Osteoblast (primary cell): ENCODE data around the gene CLDN5. TPM values are rescaled to one million over a fixed set of nuclear protein-coding genes. Genes with fewer than 3 reads are reported as not detected.

ENCODE experiments used
- DNase-seq: peaks from one replicate; pipeline ENCODE4 v3.0.0; 2011; ENCODE audit warnings: low spot score, mixed read lengths; ENCODE audit not compliant: insufficient read length; ENCODE audit errors: missing footprints
- H2AFZ ChIP-seq: 2 replicates; pipeline ENCODE4 v1.6.0; 2011; ENCODE audit warnings: mild to moderate bottlenecking, low read length
- H3K27ac ChIP-seq: 2 replicates; pipeline ENCODE4 v1.5.1; 2011; ENCODE audit warnings: mild to moderate bottlenecking, low read depth, low read length, moderate library complexity
- H3K27me3 ChIP-seq: 2 replicates; pipeline ENCODE4 v1.6.0; 2012; ENCODE audit warnings: mild to moderate bottlenecking, control low read depth, inconsistent platforms, low read length, moderate library complexity; ENCODE audit not compliant: insufficient read depth
- H3K36me3 ChIP-seq: 2 replicates; pipeline ENCODE4 v1.5.1; 2011; ENCODE audit warnings: mild to moderate bottlenecking, low read length, control low read depth, moderate library complexity; ENCODE audit not compliant: insufficient read depth
- H3K4me1 ChIP-seq: 2 replicates; pipeline ENCODE4 v1.5.1; 2011; ENCODE audit warnings: mild to moderate bottlenecking, low read length, control low read depth, moderate library complexity; ENCODE audit not compliant: insufficient read depth
- H3K4me2 ChIP-seq: 2 replicates; pipeline ENCODE4 v1.6.0; 2011; ENCODE audit warnings: mild to moderate bottlenecking, low read length; ENCODE audit not compliant: insufficient read depth
- H3K4me3 ChIP-seq: fragments of 200-600 bp; sonication (generic); 3 replicates; pipeline ENCODE4 v1.5.1; 2012; ENCODE audit warnings: mild to moderate bottlenecking, low read length, inconsistent platforms; ENCODE audit not compliant: insufficient read depth
- H3K79me2 ChIP-seq: 2 replicates; pipeline ENCODE4 v1.6.0; 2012; ENCODE audit warnings: mild to moderate bottlenecking, low read length, control low read depth, inconsistent platforms; ENCODE audit not compliant: insufficient read depth
- H3K9me3 ChIP-seq: 2 replicates; pipeline ENCODE4 v1.5.1; 2011; ENCODE audit warnings: low read depth, low read length, control low read depth
- H4K20me1 ChIP-seq: 2 replicates; pipeline ENCODE4 v1.6.0; 2012; ENCODE audit warnings: mild to moderate bottlenecking, low read length, control low read depth; ENCODE audit not compliant: insufficient read depth
- total RNA-seq: library from RNA; depleted of rRNA; stranded (reverse); fragments of >200 nt; gene quantifications from 2 replicates; pipeline ENCODE4 v1.2.3, GENCODE V29; 2012
- TF ChIP-seq, protein P1 (sequence below): IDR thresholded peaks from 2 replicates; pipeline ENCODE4 v1.5.1; 2011; ENCODE audit warnings: mild to moderate bottlenecking, low read depth, low read length, moderate library complexity; ENCODE audit errors: extremely low read depth

Gene CLDN5
- total RNA-seq, 1 donor: not detected

GRCh38 chr22:19522881-19523239 is 1.4 kb downstream of the CLDN5 start:
- H3K27ac ChIP-seq: no peak overlapping the region
- no peaks in the 10 kb centered on the region for H3K36me3 ChIP-seq
- TF ChIP-seq, protein P1, sequence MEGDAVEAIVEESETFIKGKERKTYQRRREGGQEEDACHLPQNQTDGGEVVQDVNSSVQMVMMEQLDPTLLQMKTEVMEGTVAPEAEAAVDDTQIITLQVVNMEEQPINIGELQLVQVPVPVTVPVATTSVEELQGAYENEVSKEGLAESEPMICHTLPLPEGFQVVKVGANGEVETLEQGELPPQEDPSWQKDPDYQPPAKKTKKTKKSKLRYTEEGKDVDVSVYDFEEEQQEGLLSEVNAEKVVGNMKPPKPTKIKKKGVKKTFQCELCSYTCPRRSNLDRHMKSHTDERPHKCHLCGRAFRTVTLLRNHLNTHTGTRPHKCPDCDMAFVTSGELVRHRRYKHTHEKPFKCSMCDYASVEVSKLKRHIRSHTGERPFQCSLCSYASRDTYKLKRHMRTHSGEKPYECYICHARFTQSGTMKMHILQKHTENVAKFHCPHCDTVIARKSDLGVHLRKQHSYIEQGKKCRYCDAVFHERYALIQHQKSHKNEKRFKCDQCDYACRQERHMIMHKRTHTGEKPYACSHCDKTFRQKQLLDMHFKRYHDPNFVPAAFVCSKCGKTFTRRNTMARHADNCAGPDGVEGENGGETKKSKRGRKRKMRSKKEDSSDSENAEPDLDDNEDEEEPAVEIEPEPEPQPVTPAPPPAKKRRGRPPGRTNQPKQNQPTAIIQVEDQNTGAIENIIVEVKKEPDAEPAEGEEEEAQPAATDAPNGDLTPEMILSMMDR: no peak
- no peaks in the 10 kb centered on the region for H4K20me1 ChIP-seq
- peak overlapping the region; percentile 69 for H3K4me2 ChIP-seq
- H3K4me1 ChIP-seq: peaks cover 2% of the 10 kb centered on the region
- no peaks in the 10 kb centered on the region for H3K9me3 ChIP-seq
- H3K27me3 ChIP-seq: peaks cover 23% of the 10 kb centered on the region
- H3K79me2 ChIP-seq: no peaks in the 10 kb centered on the region
- DNase-seq: peak; percentile 77
- peak overlapping the region; percentile 41 for H2AFZ ChIP-seq
- peak overlapping the region; percentile 47 for H3K4me3 ChIP-seq

DNA sequence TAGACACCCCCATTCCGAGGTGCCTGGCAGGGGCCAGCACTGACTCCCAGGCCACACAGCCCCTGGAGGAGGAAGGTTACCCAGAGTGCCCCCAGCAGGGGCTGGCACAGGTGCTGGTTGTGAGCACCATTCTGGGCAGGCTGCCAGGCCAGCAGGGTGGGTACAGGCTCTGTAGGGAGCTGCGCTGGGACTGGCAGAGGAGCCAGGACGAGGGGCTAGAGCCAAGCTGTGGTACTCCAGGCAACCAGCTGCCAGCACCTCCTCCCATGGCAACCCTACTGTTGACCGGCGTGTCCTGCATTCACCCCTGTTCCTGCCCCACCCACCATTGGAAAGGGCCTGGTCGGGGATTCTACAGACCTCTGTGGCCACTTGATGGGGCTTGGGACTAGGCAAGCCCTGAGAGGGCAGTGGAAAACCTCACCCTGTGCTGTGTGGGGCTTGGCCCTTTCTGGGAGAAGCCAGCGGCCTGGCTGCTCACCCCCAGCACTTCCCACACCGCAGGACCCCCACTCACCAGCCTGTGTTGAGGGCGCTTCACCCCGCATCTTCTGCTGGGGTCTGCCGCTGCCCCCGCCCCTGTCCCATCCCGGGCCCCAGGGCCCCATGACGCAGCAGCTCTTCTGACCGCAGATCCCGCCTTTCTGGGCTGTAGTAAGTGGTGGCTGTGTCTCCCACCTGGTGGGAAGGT is 1.9 kb downstream of the CLDN5 start:
- Histone ChIP-seq H3K4me1 (no peaks in the 10 kb centered on the region), H4K20me1 (no peaks in the 10 kb centered on the region), H3K4me3 (no peak overlapping the region), H3K27ac (no peak overlapping the region), H3K79me2 (no peaks in the 10 kb centered on the region), H3K36me3 (no peaks in the 10 kb centered on the region), H3K9me3 (no peaks in the 10 kb centered on the region), H3K27me3 (peaks cover 23% of the 10 kb centered on the region), H2AFZ (no peak overlapping the region), H3K4me2 (no peak overlapping the region)
- peak; percentile 80 for DNase-seq
- TF ChIP-seq, protein P1: no peak

DNA sequence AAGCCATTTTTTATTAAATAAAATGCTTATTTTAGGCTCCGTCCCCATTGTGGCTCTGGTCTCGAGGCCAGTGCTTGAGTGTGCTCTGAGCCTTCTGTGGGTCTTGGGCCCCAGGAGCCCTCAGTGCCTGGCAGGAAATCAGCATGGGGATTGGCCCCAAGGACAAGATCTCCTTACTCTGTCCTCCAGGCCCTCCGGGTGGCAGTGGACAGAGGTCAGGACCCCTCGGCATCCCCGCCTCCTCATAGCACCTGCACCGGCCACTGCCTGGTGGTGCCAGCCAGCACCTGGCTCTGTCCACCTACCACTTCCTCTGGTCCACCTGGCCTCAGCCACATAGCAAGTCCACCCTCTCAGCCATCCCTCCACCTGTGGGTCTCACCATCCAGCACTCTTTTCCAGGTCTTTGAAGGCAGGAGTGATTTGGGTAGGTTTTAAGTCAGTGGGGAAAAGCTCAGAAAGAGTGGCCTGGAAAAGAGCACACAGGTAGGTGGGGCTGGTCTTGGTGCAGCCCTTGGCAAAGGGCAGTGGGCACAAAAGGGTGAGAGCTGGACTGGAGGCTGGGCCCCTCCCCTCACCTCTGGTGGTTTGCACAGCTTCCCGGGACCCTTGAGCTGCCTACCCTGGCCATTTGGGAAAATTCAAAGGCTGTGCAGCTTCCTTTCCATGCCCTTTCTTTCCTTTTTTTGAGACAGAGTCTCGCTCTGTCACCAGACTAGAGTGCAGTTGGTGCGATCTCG is 3.5 kb downstream of the CLDN5 start:
- no peaks in the 10 kb centered on the region for H3K79me2 ChIP-seq
- no peaks in the 10 kb centered on the region for H3K9me3 ChIP-seq
- no peaks in the 10 kb centered on the region for H4K20me1 ChIP-seq
- H3K36me3 ChIP-seq: no peaks in the 10 kb centered on the region
- DNase-seq: peak; percentile 69
- peaks cover 23% of the 10 kb centered on the region for H3K27me3 ChIP-seq
- TF ChIP-seq, protein P1: no peak
- H3K4me1 ChIP-seq: no peaks in the 10 kb centered on the region
- no peak overlapping the region for H3K4me3 ChIP-seq
- H3K27ac ChIP-seq: no peak overlapping the region
- H2AFZ ChIP-seq: no peak overlapping the region
- H3K4me2 ChIP-seq: no peak overlapping the region

- H3K27me3 ChIP-seq: peaks cover 18% of the 10 kb centered on the region
- H3K79me2 ChIP-seq: no peaks in the 10 kb centered on the region
- TF ChIP-seq, protein P1: no peak
- H3K36me3 ChIP-seq: no peaks in the 10 kb centered on the region
- peak; percentile 41 for DNase-seq
- H3K27ac ChIP-seq: no peak overlapping the region
- H3K4me1 ChIP-seq: no peaks in the 10 kb centered on the region
- H3K4me2 ChIP-seq: no peak overlapping the region
- H4K20me1 ChIP-seq: no peaks in the 10 kb centered on the region
- H3K4me3 ChIP-seq: no peak overlapping the region
- no peaks in the 10 kb centered on the region for H3K9me3 ChIP-seq
- H2AFZ ChIP-seq: no peak overlapping the region
Observed at GRCh38 chr22:19520007-19520406, 4.2 kb downstream of the CLDN5 start.
